WTC11 (cell line): ENCODE data around the gene C3orf85.

Experiments
- ATF3 ChIP-seq: sonication (generic); formaldehyde crosslinking; conservative IDR thresholded peaks from 2 replicates; pipeline ENCODE4 v1.8.1; 2022; ENCODE audit warnings: mild to moderate bottlenecking, missing genetic modification reagents
- CDX4 ChIP-seq: fragments of 250-450 bp; sonication (Bioruptor Pico); IDR thresholded peaks from 2 replicates; pipeline ENCODE4 v1.9.0; 2021; ENCODE audit warnings: moderate library complexity, mild to moderate bottlenecking, inconsistent platforms, borderline replicate concordance
- CTCF ChIP-seq: fragments of 200-600 bp; IDR thresholded peaks from 2 replicates; pipeline ENCODE4 v1.8.0; 2022; ENCODE audit warnings: antibody characterized with exemption
- E2F4 ChIP-seq: sonication (generic); formaldehyde crosslinking; IDR thresholded peaks from 2 replicates; pipeline ENCODE4 v1.8.1; 2022; ENCODE audit warnings: low read depth, mild to moderate bottlenecking, moderate library complexity, missing genetic modification reagents, borderline replicate concordance
- FOXJ3 ChIP-seq: sonication (generic); formaldehyde crosslinking; IDR thresholded peaks from 2 replicates; pipeline ENCODE4 v1.9.0; 2021; ENCODE audit warnings: missing genetic modification reagents, mild to moderate bottlenecking, borderline replicate concordance
- KAT7 ChIP-seq: sonication (generic); formaldehyde crosslinking; IDR thresholded peaks from 2 replicates; pipeline ENCODE4 v1.8.1; 2023; ENCODE audit warnings: missing genetic modification reagents, mild to moderate bottlenecking, borderline replicate concordance
- NR3C1 ChIP-seq: sonication (generic); formaldehyde crosslinking; conservative IDR thresholded peaks from 2 replicates; pipeline ENCODE4 v1.8.1; 2023; ENCODE audit warnings: low read depth, mild to moderate bottlenecking, missing genetic modification reagents
- OVOL2 ChIP-seq: fragments of 250-450 bp; sonication (Bioruptor Pico); IDR thresholded peaks from 2 replicates; pipeline ENCODE4 v1.9.0; 2021; ENCODE audit warnings: mild to moderate bottlenecking, borderline replicate concordance
- ZNF396 ChIP-seq: fragments of 250-450 bp; sonication (Bioruptor Pico); IDR thresholded peaks from 2 replicates; pipeline ENCODE4 v1.8.0; 2021; ENCODE audit warnings: mild to moderate bottlenecking, moderate library complexity, borderline replicate concordance
- ZNF512 ChIP-seq: sonication (generic); formaldehyde crosslinking; IDR thresholded peaks from 2 replicates; pipeline ENCODE4 v1.8.1; 2022; ENCODE audit warnings: missing genetic modification reagents, borderline replicate concordance

- TF ChIP-seq CTCF, result no peak
- TF ChIP-seq E2F4 (CRISPR knock-in tag), result no peak
- no peak for TF ChIP-seq CDX4
- no peak for TF ChIP-seq ZNF396 (CRISPR knock-in tag)
- TF ChIP-seq FOXJ3 (CRISPR knock-in tag), result no peak
- no peak for TF ChIP-seq ATF3
- TF ChIP-seq KAT7, result no peak
- no peak for TF ChIP-seq ZNF512 (CRISPR knock-in tag)
- TF ChIP-seq OVOL2 (CRISPR knock-in tag), result no peak
- no peak for TF ChIP-seq NR3C1 (CRISPR knock-in tag)
These were observed 40.2 kb downstream of the C3orf85 start for GRCh38 chr3:109176726-109177125.
